GM19438 (cell line): ENCODE measurements around the gene SCUBE2.
"Not testable (repeated sequence)": the region's sequence is repeated elsewhere in the genome, so short reads cannot be mapped to it uniquely, and the experiment has no call there.

ENCODE experiments used
- ATAC-seq: cut with Tn5 transposase; IDR thresholded peaks from one replicate; pipeline ENCODE4 v1.9.1; 2021; ENCODE audit warnings: low read depth; ENCODE audit not compliant: unreplicated experiment

The SCUBE2 gene

DNA sequence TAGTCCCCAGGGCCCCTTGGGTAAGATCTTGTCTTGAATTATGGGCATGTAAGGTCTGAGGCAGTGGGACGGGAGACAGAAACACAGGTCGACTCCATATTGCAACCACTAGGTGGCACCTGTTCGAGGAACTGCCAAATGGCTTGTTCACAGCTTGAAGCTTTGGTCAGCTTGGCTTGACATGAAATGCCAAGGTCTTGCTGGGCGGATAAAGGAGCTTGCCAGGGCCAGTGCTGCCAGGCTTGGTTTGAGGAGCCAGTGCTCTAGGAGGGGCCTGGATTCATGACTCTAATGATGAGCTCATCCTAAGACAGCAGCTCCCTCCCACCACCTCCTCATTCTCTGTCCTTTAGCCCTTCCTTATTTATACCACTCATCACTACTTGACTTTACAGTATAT is 75.7 kb downstream of the SCUBE2 start:
- no peak for ATAC-seq

DNA sequence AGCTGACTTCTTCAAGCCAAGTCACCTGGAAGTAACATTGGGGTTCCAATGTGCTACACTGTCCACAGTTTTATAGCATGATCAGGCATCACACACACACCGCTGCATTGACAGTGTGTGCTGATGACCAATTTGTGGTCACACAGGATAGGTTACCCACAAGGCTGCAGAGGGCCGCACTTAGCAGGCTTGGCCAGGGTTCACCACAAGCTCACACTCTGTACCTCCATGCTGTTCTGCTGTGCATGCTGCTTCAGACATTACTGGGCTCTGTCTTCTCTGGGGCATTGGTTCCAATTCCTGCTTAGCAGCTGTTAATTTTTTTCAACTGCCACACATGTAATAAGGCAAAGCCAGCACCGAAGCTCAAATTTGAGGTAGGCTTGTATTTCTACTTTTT is 76.6 kb downstream of the SCUBE2 start:
- ATAC-seq: no peak

DNA sequence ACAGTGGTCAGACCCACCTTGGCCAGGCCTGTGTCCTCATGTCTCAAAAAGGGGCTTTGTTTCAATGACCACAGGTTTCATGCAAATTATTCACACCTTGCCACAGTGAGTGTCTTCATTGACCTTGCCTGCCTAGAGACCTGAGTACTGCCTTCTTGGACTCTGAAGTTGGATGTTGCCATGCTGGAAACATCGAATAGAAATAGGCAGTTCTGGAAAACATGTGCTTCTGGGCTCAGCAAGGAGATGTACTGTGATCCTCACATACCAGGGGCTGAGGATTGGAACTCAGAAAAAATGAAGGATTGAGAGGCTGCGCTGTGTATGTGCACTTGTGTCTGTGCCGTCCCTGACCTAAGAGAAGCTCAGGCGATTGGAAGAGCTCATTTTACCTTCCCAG is 78.0 kb downstream of the SCUBE2 start:
- ATAC-seq: no peak

DNA sequence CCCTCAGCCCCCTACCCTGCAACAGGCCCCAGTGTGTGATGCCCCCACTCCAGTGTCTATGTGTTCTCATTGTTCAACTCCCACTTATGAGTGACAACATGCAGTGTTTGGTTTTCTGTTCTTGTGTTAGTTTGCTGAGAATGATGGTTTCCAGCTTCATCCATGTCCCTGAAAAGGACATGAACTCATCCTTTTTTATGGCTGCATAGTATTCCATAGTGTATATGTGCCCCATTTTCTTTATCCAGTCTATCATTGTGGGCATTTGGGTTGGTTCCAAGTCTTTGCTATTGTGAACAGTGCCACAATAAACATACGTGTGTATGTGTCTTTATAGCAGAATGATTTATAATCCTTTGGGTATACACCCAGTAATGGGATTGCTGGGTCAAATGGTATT is 81.9 kb downstream of the SCUBE2 start:
- ATAC-seq: not testable (repeated sequence)

DNA sequence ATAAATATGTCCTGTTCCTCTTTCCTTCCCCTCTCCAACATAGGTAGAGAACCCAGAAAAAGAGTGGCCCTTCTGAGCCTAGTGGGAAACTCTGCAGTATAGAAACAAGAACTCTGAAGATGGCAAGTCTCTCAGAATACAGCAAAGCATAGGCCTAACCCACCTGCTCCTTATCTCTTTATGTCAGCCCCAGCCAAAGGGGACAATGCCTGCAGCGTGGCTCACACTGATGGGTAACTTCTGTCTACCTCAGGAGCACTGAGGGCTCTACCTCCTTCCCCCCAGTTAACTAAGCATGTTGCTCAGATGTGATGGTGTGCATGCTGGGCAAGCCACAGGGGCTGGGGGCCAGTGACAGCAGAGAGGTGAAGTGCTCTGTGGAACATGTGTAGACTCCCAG is 82.7 kb downstream of the SCUBE2 start:
- ATAC-seq: no peak

DNA sequence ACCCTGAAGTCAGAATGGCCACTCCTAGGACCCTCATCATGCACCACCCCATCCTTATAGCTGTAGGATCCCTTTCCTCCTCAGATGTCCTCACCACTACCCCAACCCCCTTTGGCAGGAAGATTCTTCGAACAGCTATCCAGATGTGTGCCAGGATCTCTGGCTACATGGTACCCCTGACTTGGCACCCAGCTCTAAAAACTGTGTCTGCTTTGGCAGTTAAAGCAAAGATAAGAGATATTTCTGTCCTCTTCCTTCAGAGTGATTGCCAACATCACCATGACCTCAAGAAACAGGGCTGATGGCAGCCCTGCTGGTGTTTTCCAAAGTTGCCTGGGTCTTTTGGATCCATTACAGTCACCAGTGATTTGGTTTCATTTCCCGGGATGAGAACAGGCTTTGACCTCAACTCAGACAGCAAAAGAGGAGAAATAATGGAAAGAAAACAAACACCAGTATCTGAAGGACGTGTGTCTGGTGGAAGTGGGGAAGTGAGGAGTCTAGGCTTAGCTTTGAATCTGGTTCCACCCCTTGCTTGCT is 83.3 kb downstream of the SCUBE2 start:
- no peak for ATAC-seq

DNA sequence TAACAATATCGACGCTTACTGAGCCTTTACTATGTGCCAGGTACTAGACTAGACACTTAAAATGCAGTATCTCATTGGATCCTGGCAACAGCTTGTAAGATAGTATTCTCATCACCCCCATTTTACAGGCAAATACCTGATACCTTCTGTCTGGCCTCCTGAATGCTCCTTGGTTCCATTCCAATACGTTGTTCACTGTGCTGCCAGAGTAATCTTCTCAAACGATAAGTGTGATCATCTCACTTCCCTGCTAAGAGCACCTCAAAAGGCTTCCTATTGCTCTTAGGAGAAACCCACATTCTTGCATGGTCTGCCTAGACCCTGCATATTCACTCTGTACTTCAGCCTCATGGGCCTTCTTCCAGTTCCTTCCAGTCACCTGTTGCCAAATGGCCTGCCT is 86.3 kb downstream of the SCUBE2 start:
- no peak for ATAC-seq

DNA sequence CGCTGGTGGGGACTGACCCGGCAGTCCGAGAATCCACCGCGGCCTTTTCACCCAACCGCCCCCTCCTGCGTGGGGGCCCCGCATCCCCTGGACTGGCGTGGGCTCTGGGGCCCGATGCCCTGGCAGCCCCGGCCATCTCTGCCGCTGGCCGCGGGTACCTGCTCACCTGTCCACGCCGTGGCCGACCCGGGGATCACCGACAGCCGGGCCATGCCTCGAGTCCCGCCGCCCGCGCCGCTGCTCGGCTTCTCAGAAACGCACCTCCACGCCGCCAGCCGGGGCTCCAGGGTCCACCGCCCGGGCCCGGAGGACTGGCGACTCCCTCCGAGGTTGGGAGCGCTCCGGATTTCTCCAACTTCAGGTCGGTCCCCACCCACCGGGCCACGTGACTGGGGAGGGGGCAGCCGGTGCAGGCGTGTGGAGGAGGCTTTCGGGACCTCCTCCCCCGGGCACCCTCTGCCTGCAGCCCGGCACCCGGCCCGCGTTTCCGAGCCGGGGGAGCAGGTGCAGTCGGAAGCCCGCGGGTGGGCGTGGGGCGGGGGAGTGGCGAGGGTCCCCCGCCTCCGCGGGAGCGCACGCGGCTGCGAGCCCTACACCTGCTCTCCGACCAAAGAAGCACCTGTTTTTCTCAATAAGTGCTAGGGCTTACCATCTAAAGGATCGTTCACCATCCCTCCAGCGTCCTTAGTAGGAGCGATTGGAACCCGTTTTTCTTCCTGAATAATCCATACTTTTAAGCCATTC is 87.0 kb downstream of the SCUBE2 start:
- no peak for ATAC-seq

DNA sequence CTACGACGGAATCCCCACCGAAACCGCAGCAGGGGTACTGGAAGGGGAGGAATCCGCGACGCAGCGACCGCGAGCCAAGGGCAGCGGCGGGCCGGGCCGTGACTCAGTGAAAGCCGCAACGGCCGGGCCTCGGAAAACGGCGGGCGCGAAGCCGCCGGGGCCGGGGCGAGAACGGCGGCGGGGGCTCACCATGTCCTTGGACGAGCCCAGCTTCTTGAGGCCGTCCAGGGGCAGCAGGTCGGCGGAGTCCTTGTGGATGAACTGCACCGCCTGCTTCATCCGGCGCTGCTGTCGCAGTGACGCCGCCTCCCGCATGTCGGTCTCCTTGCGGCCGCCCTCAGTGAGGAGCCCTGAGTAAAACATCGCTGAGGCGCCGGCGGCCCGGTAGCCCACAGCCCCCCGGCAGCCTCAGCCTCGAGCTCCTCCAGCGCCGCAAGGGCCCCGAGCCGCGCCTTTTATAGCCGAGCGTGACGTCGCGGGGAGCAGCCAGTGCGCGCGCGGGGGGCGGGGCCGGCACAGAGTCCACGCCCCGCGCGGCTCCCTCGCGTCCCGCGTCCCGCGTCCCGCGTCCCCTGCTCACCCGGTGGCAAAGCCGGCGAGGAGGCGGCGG is 87.7 kb downstream of the SCUBE2 start, which contains the start of gene NRIP3:
NRIP3 (minus strand) TSS at position 429 of the 610 bp plus-strand sequence; CDS start at position 363, 66 bp downstream.
- no peak for ATAC-seq

DNA sequence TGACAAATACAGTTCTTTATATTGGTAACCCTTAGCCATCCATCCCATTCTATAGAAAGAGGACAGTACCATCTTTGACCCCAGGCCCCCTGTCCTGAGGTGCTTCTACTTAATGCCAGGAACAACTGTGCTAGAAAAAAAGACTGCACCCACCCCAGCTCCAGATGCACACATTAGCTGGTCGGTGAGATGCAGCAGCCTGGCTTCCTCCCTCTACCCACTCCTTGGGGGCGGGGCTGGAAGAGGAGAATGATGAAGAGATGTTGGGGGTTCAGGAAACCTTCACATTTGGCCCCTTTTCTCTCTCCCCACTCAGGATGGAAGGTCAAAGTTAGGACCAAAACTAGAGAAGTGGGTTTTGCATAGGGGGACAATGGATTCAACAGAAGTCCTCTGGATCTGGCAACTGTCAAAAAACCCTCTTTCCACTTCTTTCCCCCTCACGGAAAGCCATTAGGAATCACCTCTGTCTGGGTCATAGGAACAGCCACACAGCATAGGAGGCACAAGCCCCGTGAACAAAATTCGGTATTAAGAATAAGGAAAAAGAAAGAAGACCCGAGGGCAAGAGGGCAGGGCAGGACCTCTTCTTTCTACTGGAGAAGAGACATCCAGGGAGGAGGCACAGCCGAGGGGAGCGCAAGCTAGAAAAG is 88.4 kb downstream of the SCUBE2 start:
- no peak for ATAC-seq

DNA sequence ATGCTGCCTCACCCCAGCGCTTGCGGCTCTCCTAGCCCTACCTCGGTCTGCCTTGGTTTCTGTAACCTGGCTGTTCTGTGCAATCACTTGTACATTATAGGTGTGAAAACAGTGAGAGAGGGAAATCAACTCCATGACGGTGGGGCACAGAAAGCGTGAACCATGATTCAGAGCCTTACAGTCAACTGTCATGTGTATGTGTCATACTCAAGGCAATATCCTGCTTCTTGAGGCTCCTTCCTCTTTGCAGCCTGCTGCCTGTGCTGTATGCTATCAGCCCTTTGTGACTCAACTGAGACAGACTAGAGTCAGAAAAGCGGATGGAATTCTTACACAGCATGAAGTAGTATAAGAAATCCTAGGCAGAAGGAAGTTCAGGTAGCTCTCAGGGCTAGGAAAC is 89.7 kb downstream of the SCUBE2 start:
- ATAC-seq: no peak

DNA sequence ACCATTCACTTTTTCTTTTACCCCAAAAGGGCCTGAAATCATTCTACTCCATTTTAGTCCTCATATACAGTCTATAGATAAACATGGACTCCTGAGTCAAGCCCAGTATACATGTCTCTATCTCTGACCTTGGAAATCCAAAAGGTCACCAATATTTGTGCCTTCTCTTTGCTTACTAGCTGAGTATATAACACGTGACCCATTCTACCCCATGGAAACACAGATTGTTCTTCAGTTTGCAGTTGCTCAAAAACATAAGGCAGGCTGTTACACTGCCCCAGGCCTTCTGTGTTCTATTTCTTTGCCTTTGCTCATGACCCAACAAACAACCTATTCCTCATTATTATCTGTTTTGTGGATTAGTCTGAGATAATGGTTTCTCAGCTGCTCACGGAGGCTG is 93.4 kb downstream of the SCUBE2 start:
- no peak for ATAC-seq

DNA sequence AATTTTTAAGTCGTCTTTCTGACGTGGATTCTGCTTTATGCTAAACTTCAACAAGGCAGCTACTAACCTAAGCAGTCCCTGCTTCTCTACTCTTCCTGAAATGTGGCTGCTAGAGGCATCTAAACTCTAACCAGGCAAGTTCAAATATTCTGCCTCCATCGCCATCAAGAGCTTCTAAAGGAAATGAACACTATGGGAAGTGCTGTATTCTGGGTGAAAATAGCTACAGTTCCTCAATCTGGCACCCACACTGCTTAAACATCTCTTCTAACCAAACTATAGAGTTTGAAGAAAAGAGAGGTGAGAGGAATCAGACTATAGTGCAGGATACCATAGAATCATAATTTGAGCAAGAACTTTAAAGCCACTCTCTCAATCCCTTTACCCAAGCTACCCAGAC is 93.9 kb downstream of the SCUBE2 start:
- no peak for ATAC-seq

DNA sequence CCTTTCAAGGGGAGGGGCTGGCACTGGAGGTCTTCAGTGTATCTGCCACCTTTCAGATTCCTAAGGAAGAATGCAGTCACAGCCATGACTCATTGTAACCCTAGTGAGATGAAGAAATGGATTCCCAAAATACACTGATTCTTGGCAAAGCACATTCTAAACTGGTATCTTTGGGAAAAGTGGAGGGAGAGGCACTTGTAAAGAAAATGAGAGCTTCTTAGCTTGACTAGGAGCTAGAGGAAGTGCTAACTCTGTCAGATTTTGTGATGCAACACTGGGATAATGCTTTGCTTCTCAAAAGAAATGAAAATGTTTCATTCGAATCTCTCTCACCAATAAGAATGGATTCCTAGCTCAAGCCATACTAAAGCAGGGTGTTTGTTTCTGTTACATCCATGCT is 101.9 kb downstream of the SCUBE2 start:
- ATAC-seq: no peak

DNA sequence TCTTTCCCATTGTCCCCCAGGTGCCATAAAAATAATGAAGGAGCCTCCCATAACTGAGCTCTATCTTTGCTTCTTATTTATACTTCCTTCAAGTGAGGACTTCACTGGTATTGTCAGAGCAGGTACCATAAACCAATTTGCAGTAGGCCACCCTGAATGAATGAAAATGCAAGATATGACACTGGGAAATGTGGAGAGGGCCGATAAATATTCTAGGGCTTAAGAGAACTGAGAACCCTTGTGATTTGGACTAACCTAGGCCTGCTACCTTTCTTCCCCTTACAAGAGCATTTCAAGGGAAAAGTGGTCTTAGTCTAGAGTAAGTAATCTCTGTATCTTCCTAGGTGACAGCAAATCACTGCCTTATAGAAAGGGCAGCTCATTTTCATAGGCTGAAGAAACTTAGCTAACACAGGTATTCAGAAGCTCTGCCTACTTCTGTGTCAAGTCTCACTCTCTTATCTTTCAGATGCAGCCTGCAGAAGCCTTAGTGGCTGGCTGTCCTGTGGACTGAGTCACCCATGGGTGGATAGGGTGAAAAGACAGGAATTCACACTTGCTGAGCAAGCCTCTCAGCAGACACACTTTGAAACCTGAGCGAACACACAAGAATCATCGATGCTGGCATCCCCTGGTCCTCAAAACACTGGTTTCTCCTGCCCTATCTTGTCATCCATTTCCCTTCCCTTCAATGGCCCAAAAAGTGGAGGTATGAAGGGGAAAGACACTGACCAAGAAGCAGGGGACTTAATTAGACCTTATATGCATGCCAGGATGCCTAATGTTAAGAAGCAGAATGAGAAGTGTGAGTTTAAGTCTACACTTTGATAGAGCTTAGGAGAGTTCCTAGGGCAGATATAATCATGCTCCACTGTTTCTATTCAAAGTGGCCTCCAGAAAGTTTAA is 102.8 kb downstream of the SCUBE2 start:
- ATAC-seq: no peak

DNA sequence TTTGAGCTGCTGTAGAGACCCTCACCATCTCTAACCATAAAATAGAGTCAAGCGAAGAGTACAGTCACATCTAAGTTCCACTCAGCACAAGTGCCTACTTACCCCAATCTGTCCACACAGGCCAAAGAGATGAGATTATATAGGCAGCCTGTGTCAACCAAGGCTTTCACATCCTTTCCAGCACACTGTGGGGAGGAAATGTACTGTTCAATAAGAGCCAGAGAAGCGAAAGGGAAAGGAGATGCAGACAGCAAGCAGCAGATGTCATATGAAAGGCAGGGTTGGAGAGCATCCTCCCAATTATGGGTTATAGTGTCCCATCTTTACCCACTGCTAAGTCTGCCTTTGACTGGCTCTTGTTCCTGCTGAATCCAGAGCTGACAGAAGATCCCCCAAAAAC is 104.0 kb downstream of the SCUBE2 start:
- no peak for ATAC-seq

DNA sequence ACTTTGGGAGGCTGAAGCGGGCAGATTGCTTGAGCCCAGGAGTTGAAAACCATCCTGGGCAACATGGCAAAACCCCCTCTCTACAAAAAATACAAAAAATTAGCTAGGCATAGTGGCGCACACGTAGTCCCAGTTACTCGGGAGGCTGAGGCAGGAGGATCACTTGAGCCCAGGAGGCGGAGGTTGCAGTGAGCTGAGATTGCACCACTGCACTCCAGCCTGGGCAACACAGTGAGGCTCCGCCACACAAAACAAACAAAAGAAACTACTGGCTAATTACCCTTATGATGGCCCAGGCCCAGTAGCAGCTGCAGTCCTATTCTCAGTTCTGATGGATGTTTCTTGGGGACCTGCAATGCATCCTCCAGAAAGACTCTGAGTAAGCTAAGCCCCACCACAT is 104.6 kb downstream of the SCUBE2 start:
- ATAC-seq: not testable (repeated sequence)

DNA sequence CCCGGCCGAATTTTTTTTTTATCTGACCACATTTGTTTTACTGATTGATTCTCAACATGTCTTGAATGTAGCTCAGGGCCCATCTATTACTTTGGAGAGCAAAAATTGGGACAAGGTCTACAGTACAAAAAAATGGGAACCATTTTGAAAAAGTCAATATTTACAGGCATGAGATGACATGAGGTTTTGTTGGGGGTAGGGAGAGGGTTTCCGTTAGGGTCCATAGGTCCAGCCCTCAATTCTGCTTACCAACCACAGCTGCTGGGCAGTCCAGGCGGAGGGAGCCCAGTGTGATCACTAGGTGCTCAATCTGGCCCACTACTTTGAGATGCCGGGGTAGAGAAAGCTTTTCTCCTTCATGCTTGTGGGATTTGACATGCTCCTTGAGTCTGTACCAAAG is 105.9 kb downstream of the SCUBE2 start:
- no peak for ATAC-seq

DNA sequence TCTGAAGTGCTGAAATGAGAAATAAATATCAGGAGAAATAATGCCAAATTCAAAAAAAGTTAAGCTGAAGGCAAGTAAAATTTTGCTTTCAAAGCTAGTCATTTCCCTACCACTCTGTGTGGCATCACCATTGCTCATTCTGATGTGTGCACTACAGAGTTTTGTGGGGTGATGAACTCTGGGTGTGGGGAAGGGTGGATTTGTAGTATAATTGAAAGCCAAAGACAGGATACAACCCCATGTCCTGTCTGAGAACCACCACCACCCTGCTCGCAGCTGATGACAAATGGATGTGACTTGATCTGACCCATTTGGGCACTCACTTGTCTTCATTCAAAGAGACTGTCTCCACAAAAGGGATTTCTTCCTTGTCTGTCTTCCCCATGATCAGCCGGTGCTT is 107.8 kb downstream of the SCUBE2 start:
- no peak for ATAC-seq

DNA sequence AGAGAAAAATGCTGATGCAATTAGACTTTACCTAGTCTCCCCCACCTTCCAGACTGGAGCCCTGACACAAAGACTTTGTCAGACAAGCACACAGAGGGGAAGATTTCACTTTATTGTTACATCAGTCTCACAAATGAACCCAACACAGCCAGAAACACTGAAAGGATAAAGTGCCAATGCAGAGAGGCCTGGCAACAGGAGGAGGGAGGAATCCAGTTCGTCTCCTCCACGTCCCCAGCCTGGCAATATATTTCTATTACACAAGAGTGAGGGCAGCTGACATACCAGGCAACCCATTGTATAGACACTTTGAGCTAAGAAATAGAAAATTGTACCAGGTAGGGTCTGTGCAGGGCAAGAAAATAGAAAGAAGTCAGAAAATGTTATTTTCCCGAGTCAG is 110.9 kb downstream of the SCUBE2 start:
- no peak for ATAC-seq

DNA sequence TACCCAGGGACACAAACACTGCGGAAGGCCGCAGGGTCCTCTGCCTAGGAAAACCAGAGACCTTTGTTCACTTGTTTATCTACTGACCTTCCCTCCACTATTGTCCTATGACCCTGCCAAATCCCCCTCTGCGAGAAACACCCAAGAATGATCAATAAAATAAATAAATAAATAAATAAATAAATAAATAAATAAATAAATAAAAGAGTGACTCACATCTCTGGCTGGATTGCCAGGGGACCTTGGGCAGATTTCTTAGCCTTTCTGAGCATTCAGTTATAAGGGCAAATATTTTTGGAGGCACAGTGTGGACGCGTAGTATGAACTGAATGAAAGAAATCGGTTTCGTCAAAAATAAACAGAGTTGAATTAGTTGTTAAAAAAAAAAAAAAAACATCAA is 112.0 kb downstream of the SCUBE2 start:
- ATAC-seq: not testable (repeated sequence)
